ENCODE data around the gene MBP.

The MBP gene

GRCh38 chr18:77045677-77046076, 86.9 kb downstream of the MBP start:
- no peak overlapping the region for H3K4me3 ChIP-seq (ENCODE audit: low read length)
- no peaks in the 10 kb centered on the region for H3K4me1 ChIP-seq (ENCODE audit: control insufficient read depth, insufficient read depth, low read length)
- H3K27ac ChIP-seq (ENCODE audit: low read depth, low read length) = no peak overlapping the region
- peaks cover 2% of the 10 kb centered on the region for H3K36me3 ChIP-seq (ENCODE audit: control insufficient read depth, insufficient read depth, low read length)
- H3K9ac ChIP-seq (ENCODE audit: low read length) = no peak overlapping the region
- H3K27me3 ChIP-seq (ENCODE audit: control insufficient read depth, insufficient read depth, low read length) = no peaks in the 10 kb centered on the region

- H3K4me1 ChIP-seq (ENCODE audit: control insufficient read depth, insufficient read depth, low read length) = no peaks in the 10 kb centered on the region
- no peak overlapping the region for H3K9ac ChIP-seq (ENCODE audit: low read length)
- no peak overlapping the region for H3K4me3 ChIP-seq (ENCODE audit: low read length)
- no peaks in the 10 kb centered on the region for H3K27me3 ChIP-seq (ENCODE audit: control insufficient read depth, insufficient read depth, low read length)
- peaks cover 2% of the 10 kb centered on the region for H3K36me3 ChIP-seq (ENCODE audit: control insufficient read depth, insufficient read depth, low read length)
- H3K27ac ChIP-seq (ENCODE audit: low read depth, low read length) = no peak overlapping the region
These were observed 87.5 kb downstream of the MBP start for GRCh38 chr18:77044866-77045664.

- no peak overlapping the region for H3K27ac ChIP-seq (ENCODE audit: low read depth, low read length)
- no peak overlapping the region for H3K9ac ChIP-seq (ENCODE audit: low read length)
- no peak overlapping the region for H3K4me3 ChIP-seq (ENCODE audit: low read length)
- H3K27me3 ChIP-seq (ENCODE audit: control insufficient read depth, insufficient read depth, low read length) = no peaks in the 10 kb centered on the region
- no peaks in the 10 kb centered on the region for H3K4me1 ChIP-seq (ENCODE audit: control insufficient read depth, insufficient read depth, low read length)
- H3K36me3 ChIP-seq (ENCODE audit: control insufficient read depth, insufficient read depth, low read length) = peaks cover 2% of the 10 kb centered on the region
These were observed 88.9 kb downstream of the MBP start for GRCh38 chr18:77043541-77044280.

GRCh38 chr18:77042583-77042982, 90.0 kb downstream of the MBP start:
- Histone ChIP-seq H3K4me3 (ENCODE audit: low read length) (no peak overlapping the region), H3K27ac (ENCODE audit: low read depth, low read length) (no peak overlapping the region), H3K9ac (ENCODE audit: low read length) (no peak overlapping the region), H3K36me3 (ENCODE audit: control insufficient read depth, insufficient read depth, low read length) (no peaks in the 10 kb centered on the region), H3K27me3 (ENCODE audit: control insufficient read depth, insufficient read depth, low read length) (no peaks in the 10 kb centered on the region), H3K4me1 (ENCODE audit: control insufficient read depth, insufficient read depth, low read length) (no peaks in the 10 kb centered on the region)

- no peaks in the 10 kb centered on the region for H3K27me3 ChIP-seq (ENCODE audit: control insufficient read depth, insufficient read depth, low read length)
- H3K36me3 ChIP-seq (ENCODE audit: control insufficient read depth, insufficient read depth, low read length) = no peaks in the 10 kb centered on the region
- H3K4me3 ChIP-seq (ENCODE audit: low read length) = no peak overlapping the region
- no peaks in the 10 kb centered on the region for H3K4me1 ChIP-seq (ENCODE audit: control insufficient read depth, insufficient read depth, low read length)
- no peak overlapping the region for H3K9ac ChIP-seq (ENCODE audit: low read length)
- no peak overlapping the region for H3K27ac ChIP-seq (ENCODE audit: low read depth, low read length)
These were observed 93.1 kb downstream of the MBP start for GRCh38 chr18:77039196-77040130.

- H3K9ac ChIP-seq (ENCODE audit: low read length) = no peak overlapping the region
- no peak overlapping the region for H3K4me3 ChIP-seq (ENCODE audit: low read length)
- no peaks in the 10 kb centered on the region for H3K27me3 ChIP-seq (ENCODE audit: control insufficient read depth, insufficient read depth, low read length)
- no peak overlapping the region for H3K27ac ChIP-seq (ENCODE audit: low read depth, low read length)
- H3K4me1 ChIP-seq (ENCODE audit: control insufficient read depth, insufficient read depth, low read length) = no peaks in the 10 kb centered on the region
- H3K36me3 ChIP-seq (ENCODE audit: control insufficient read depth, insufficient read depth, low read length) = no peaks in the 10 kb centered on the region
These were observed 94.3 kb downstream of the MBP start for GRCh38 chr18:77038182-77038858.

- H3K4me1 ChIP-seq (ENCODE audit: control insufficient read depth, insufficient read depth, low read length) = no peaks in the 10 kb centered on the region
- H3K27ac ChIP-seq (ENCODE audit: low read depth, low read length) = no peak overlapping the region
- H3K27me3 ChIP-seq (ENCODE audit: control insufficient read depth, insufficient read depth, low read length) = no peaks in the 10 kb centered on the region
- no peak overlapping the region for H3K9ac ChIP-seq (ENCODE audit: low read length)
- no peak overlapping the region for H3K4me3 ChIP-seq (ENCODE audit: low read length)
- H3K36me3 ChIP-seq (ENCODE audit: control insufficient read depth, insufficient read depth, low read length) = no peaks in the 10 kb centered on the region
These were observed 95.0 kb downstream of the MBP start for GRCh38 chr18:77037567-77037966.

GRCh38 chr18:77035380-77036187, 97.0 kb downstream of the MBP start:
- H3K36me3 ChIP-seq (ENCODE audit: control insufficient read depth, insufficient read depth, low read length) = peaks cover 3% of the 10 kb centered on the region
- H3K4me1 ChIP-seq (ENCODE audit: control insufficient read depth, insufficient read depth, low read length) = no peaks in the 10 kb centered on the region
- no peaks in the 10 kb centered on the region for H3K27me3 ChIP-seq (ENCODE audit: control insufficient read depth, insufficient read depth, low read length)
- H3K27ac ChIP-seq (ENCODE audit: low read depth, low read length) = no peak overlapping the region
- H3K9ac ChIP-seq (ENCODE audit: low read length) = no peak overlapping the region
- no peak overlapping the region for H3K4me3 ChIP-seq (ENCODE audit: low read length)

GRCh38 chr18:77033575-77033974, 99.0 kb downstream of the MBP start:
- H3K4me1 ChIP-seq (ENCODE audit: control insufficient read depth, insufficient read depth, low read length) = no peaks in the 10 kb centered on the region
- no peak overlapping the region for H3K4me3 ChIP-seq (ENCODE audit: low read length)
- peaks cover 3% of the 10 kb centered on the region for H3K36me3 ChIP-seq (ENCODE audit: control insufficient read depth, insufficient read depth, low read length)
- H3K27me3 ChIP-seq (ENCODE audit: control insufficient read depth, insufficient read depth, low read length) = no peaks in the 10 kb centered on the region
- H3K27ac ChIP-seq (ENCODE audit: low read depth, low read length) = no peak overlapping the region
- no peak overlapping the region for H3K9ac ChIP-seq (ENCODE audit: low read length)

- no peaks in the 10 kb centered on the region for H3K27me3 ChIP-seq (ENCODE audit: control insufficient read depth, insufficient read depth, low read length)
- no peak overlapping the region for H3K4me3 ChIP-seq (ENCODE audit: low read length)
- no peak overlapping the region for H3K27ac ChIP-seq (ENCODE audit: low read depth, low read length)
- no peak overlapping the region for H3K9ac ChIP-seq (ENCODE audit: low read length)
- no peaks in the 10 kb centered on the region for H3K4me1 ChIP-seq (ENCODE audit: control insufficient read depth, insufficient read depth, low read length)
- peaks cover 3% of the 10 kb centered on the region for H3K36me3 ChIP-seq (ENCODE audit: control insufficient read depth, insufficient read depth, low read length)
These were observed 100.3 kb downstream of the MBP start for GRCh38 chr18:77032181-77032701.

GRCh38 chr18:77031662-77032061, 100.9 kb downstream of the MBP start:
- H3K9ac ChIP-seq (ENCODE audit: low read length) = no peak overlapping the region
- H3K27me3 ChIP-seq (ENCODE audit: control insufficient read depth, insufficient read depth, low read length) = no peaks in the 10 kb centered on the region
- no peak overlapping the region for H3K27ac ChIP-seq (ENCODE audit: low read depth, low read length)
- no peaks in the 10 kb centered on the region for H3K4me1 ChIP-seq (ENCODE audit: control insufficient read depth, insufficient read depth, low read length)
- H3K36me3 ChIP-seq (ENCODE audit: control insufficient read depth, insufficient read depth, low read length) = peaks cover 3% of the 10 kb centered on the region
- H3K4me3 ChIP-seq (ENCODE audit: low read length) = no peak overlapping the region

Data from rectal smooth muscle tissue (tissue), 1 donor.